GM23338 (cell line): ENCODE data around the gene CCBE1. TPM values are rescaled to one million over a fixed set of nuclear protein-coding genes. Genes with fewer than 3 reads are reported as not detected.

Source experiments
- ATAC-seq: fragments of 200-7000 bp; cut with Tn5 transposase; 3 replicates; pipeline ENCODE4 v1.9.1; 2020
- DNase-seq: peaks from one replicate; pipeline ENCODE4 v3.0.0-alpha.2; 2015; ENCODE audit warnings: low spot score
- H2AFZ ChIP-seq: fragments of 200-600 bp; sonication (generic); 2 replicates; pipeline ENCODE4 v1.8.0; 2016; ENCODE audit warnings: antibody characterized with exemption, mild to moderate bottlenecking, moderate library complexity
- H3F3A ChIP-seq: fragments of 200-600 bp; sonication (generic); replicated peaks from 2 replicates; pipeline ENCODE4 v1.8.0; 2017; ENCODE audit warnings: antibody characterized with exemption, mixed run types, low read depth
- H3K27ac ChIP-seq: fragments of 200-600 bp; sonication (generic); 2 replicates; pipeline ENCODE4 v1.6.1; 2016; ENCODE audit warnings: low read depth
- H3K27me3 ChIP-seq: fragments of 200-600 bp; sonication (generic); 2 replicates; pipeline ENCODE4 v1.8.0; 2016; ENCODE audit warnings: mild to moderate bottlenecking, mixed run types, moderate library complexity; ENCODE audit not compliant: insufficient read depth
- H3K36me3 ChIP-seq: fragments of 200-600 bp; sonication (generic); 2 replicates; pipeline ENCODE4 v1.8.0; 2016; ENCODE audit warnings: mild to moderate bottlenecking; ENCODE audit not compliant: insufficient read depth
- H3K4me1 ChIP-seq: fragments of 200-600 bp; sonication (generic); 2 replicates; pipeline ENCODE4 v1.8.0; 2016; ENCODE audit warnings: mild to moderate bottlenecking, moderate library complexity; ENCODE audit not compliant: insufficient read depth
- H3K4me2 ChIP-seq: fragments of 200-600 bp; sonication (generic); 2 replicates; pipeline ENCODE4 v1.7.1; 2017; ENCODE audit warnings: mixed run types
- H3K4me3 ChIP-seq: fragments of 200-600 bp; sonication (generic); 2 replicates; pipeline ENCODE4 v1.6.1; 2016; ENCODE audit warnings: mixed run types
- H3K79me2 ChIP-seq: fragments of 200-600 bp; sonication (generic); replicated peaks from 2 replicates; pipeline ENCODE4 v1.8.0; 2017; ENCODE audit warnings: mild to moderate bottlenecking; ENCODE audit not compliant: insufficient read depth
- H3K9me2 ChIP-seq: fragments of 200-600 bp; sonication (generic); 2 replicates; pipeline ENCODE4 v1.8.0; 2017; ENCODE audit not compliant: insufficient read depth
- H4K20me1 ChIP-seq: fragments of 200-600 bp; sonication (generic); replicated peaks from 2 replicates; pipeline ENCODE4 v1.8.0; 2017; ENCODE audit warnings: mild to moderate bottlenecking; ENCODE audit not compliant: insufficient read depth
- H3K27ac Mint-ChIP-seq: 2 replicates; pipeline ENCODE4 v1.8.0; 2020; ENCODE audit warnings: inconsistent platforms, mild to moderate bottlenecking, moderate library complexity, mixed read lengths
- H3K27me3 Mint-ChIP-seq: 3 replicates; pipeline ENCODE4 v1.8.0; 2022; ENCODE audit warnings: low read depth, mild to moderate bottlenecking, moderate library complexity, mixed read lengths, inconsistent platforms; ENCODE audit not compliant: insufficient read depth, poor library complexity
- H3K36me3 Mint-ChIP-seq: 3 replicates; pipeline ENCODE4 v1.8.0; 2021; ENCODE audit warnings: low read depth, mild to moderate bottlenecking, inconsistent platforms, moderate library complexity, mixed read lengths
- H3K4me1 Mint-ChIP-seq: 3 replicates; pipeline ENCODE4 v1.8.0; 2020; ENCODE audit warnings: mild to moderate bottlenecking, inconsistent platforms, mixed read lengths
- H3K4me3 Mint-ChIP-seq: 3 replicates; pipeline ENCODE4 v1.8.0; 2021; ENCODE audit warnings: moderate library complexity, mild to moderate bottlenecking, inconsistent platforms, mixed read lengths
- H3K9me3 Mint-ChIP-seq: 3 replicates; pipeline ENCODE4 v1.8.0; 2020; ENCODE audit warnings: moderate library complexity, mild to moderate bottlenecking, inconsistent platforms, mixed read lengths
- CTCF ChIP-seq, 2 experiments: fragments of 200-600 bp in 1 of 2; sonication (generic) in 1 of 2; conservative IDR thresholded peaks; 2 replicates each; pipeline versions ENCODE4 v1.5.1 to v1.6.1; 2016 to 2017; ENCODE audit warnings: antibody characterized with exemption in 2 of 2, low read depth in 2 of 2, mild to moderate bottlenecking in 2 of 2, moderate library complexity in 1 of 2
- EZH2phosphoT487 ChIP-seq: fragments of 200-600 bp; sonication (generic); IDR thresholded peaks from one replicate; pipeline ENCODE4 v1.8.1; 2018; ENCODE audit warnings: antibody characterized with exemption; ENCODE audit not compliant: unreplicated experiment
- JUNB ChIP-seq: IDR thresholded peaks from one replicate; pipeline ENCODE4 v1.6.1; 2016; ENCODE audit warnings: antibody characterized with exemption; ENCODE audit not compliant: unreplicated experiment
- REST ChIP-seq: IDR thresholded peaks from one replicate; pipeline ENCODE4 v1.6.1; 2018; ENCODE audit warnings: antibody characterized with exemption; ENCODE audit not compliant: unreplicated experiment
- ZNF114 ChIP-seq: fragments of 250-450 bp; sonication (Bioruptor Pico); IDR thresholded peaks from 2 replicates; pipeline ENCODE4 v1.5.0; 2020; ENCODE audit warnings: mild to moderate bottlenecking, moderate library complexity
- ZNF331 ChIP-seq: fragments of 250-450 bp; sonication (Bioruptor Pico); IDR thresholded peaks from 2 replicates; pipeline ENCODE4 v1.5.0; 2020; ENCODE audit warnings: low read depth, mild to moderate bottlenecking, moderate library complexity
- polyA plus RNA-seq: library from polyadenylated mRNA; unstranded; fragments of >200 nt; fragmentation: Nextera tagmentation; extraction: Ambion mirVana; gene quantifications from 2 replicates; pipeline ENCODE4 v1.2.1, GENCODE V29; 2016
- total RNA-seq: library from RNA; depleted of rRNA; stranded (reverse); fragments of >200 nt; shearing (Covaris generic); gene quantifications from 2 replicates; pipeline ENCODE4 v1.2.3, GENCODE V29; 2014; rRNA removed

CCBE1 gene
- total and polyA plus RNA-seq, 2 experiments from 2014 or later: 2.1 to 2.6 TPM

- H2AFZ ChIP-seq: peak overlapping the region; percentile 47; the same call in 1 of the 2 replicates
- peak in 1 of 2 experiments; percentile 38; a peak in 1 of 4 replicates for TF ChIP-seq CTCF (conservative IDR thresholded peaks at IDR 0.05; ENCODE audit: low read depth in 2 of 2)
- TF ChIP-seq ZNF331 (CRISPR knock-in tag): no peak
- H3K9me2 ChIP-seq: no peaks in the 10 kb centered on the region
- H3K27me3 ChIP-seq: peaks cover 6% of the 10 kb centered on the region; the same call in 1 of the 2 replicates
- no peaks in the 10 kb centered on the region for H3K9me3 Mint-ChIP-seq
- no peak overlapping the region for H3K27ac ChIP-seq
- no peak overlapping the region for H3K4me2 ChIP-seq
- no peaks in the 10 kb centered on the region for H4K20me1 ChIP-seq
- peaks cover 25% of the 10 kb centered on the region for H3K4me1 Mint-ChIP-seq
- no peak overlapping the region for H3K4me3 Mint-ChIP-seq
- H3K4me3 ChIP-seq: no peak overlapping the region
- no peaks in the 10 kb centered on the region for H3K79me2 ChIP-seq
- peaks cover 2% of the 10 kb centered on the region for H3K27me3 Mint-ChIP-seq
- no peaks in the 10 kb centered on the region for H3K36me3 Mint-ChIP-seq
- DNase-seq (no peak), ATAC-seq (no peak)
- no peaks in the 10 kb centered on the region for H3F3A ChIP-seq
- no peaks in the 10 kb centered on the region for H3K36me3 ChIP-seq
- H3K4me1 ChIP-seq: peaks cover 17% of the 10 kb centered on the region
- H3K27ac Mint-ChIP-seq: no peak overlapping the region
Measured at GRCh38 chr18:59382383-59382782, 314.8 kb downstream of the CCBE1 start.

GRCh38 chr18:59381949-59382348, 315.3 kb downstream of the CCBE1 start:
- Histone ChIP-seq H3K4me3 (no peak overlapping the region), H3K79me2 (no peaks in the 10 kb centered on the region), H3K4me2 (no peak overlapping the region), H3K27me3 (peaks cover 6% of the 10 kb centered on the region; the same call in 1 of the 2 replicates), H3F3A (no peaks in the 10 kb centered on the region), H3K9me2 (no peaks in the 10 kb centered on the region), H4K20me1 (no peaks in the 10 kb centered on the region), H3K27ac (no peak overlapping the region), H3K4me1 (peaks cover 13% of the 10 kb centered on the region), H2AFZ (peak overlapping the region; percentile 47; the same call in 1 of the 2 replicates), H3K36me3 (no peaks in the 10 kb centered on the region)
- peaks cover 2% of the 10 kb centered on the region for H3K27me3 Mint-ChIP-seq
- H3K27ac Mint-ChIP-seq: no peak overlapping the region; the same call in 1 of the 2 replicates
- ATAC-seq (no peak), DNase-seq (no peak)
- peaks cover 21% of the 10 kb centered on the region for H3K4me1 Mint-ChIP-seq
- TF ChIP-seq EZH2phosphoT487 (no peak), ZNF114 (CRISPR knock-in tag) (no peak), REST (no peak), JUNB (no peak)
- H3K36me3 Mint-ChIP-seq: no peaks in the 10 kb centered on the region
- no peaks in the 10 kb centered on the region for H3K9me3 Mint-ChIP-seq
- H3K4me3 Mint-ChIP-seq: no peak overlapping the region

Other genes with a start within 250 kb of the CCBE1 start
- 151 and 156 TPM in 2 replicates for gene PMAIP1, start 202.6 kb upstream of the CCBE1 start, total RNA-seq
- gene PMAIP1, start 202.6 kb upstream of the CCBE1 start, polyA plus RNA-seq: 274 and 296 TPM in 2 replicates